K562 (cell line): ENCODE measurements around the gene TMEM222. TPM values are rescaled to one million over a fixed set of nuclear protein-coding genes. Genes with fewer than 3 reads are reported as not detected.

Experiments
- CC2D1A ChIP-seq: fragments of 450-650 bp; IDR thresholded peaks from 2 replicates; pipeline ENCODE4 v1.6.1; 2017; ENCODE audit warnings: mild to moderate bottlenecking
- DACH1 ChIP-seq: fragments of 450-650 bp; IDR thresholded peaks from 2 replicates; pipeline ENCODE4 v1.6.1; 2018; ENCODE audit not compliant: partially characterized antibody
- HDAC1 ChIP-seq, 2 experiments: fragments of 450-650 bp; IDR thresholded peaks; 2 replicates each; pipeline ENCODE4 v1.6.1; 2016 to 2017; ENCODE audit warnings: inconsistent platforms in 1 of 2, mild to moderate bottlenecking in 1 of 2, moderate library complexity in 1 of 2
- JUN ChIP-seq, 2 experiments: sonication (generic) in 1 of 2; formaldehyde crosslinking in 1 of 2; IDR thresholded peaks; 2 replicates each; pipeline versions ENCODE4 v1.6.1 to v1.8.0; 2012 to 2022; ENCODE audit warnings: borderline replicate concordance in 2 of 2, mild to moderate bottlenecking in 2 of 2, improper control_type of control experiment in 1 of 2, low read depth in 1 of 2, low read length in 1 of 2, missing genetic modification reagents in 1 of 2
- POLR3A ChIP-seq: IDR thresholded peaks from 2 replicates; pipeline ENCODE4 v1.6.1; 2011; ENCODE audit warnings: borderline replicate concordance, mild to moderate bottlenecking, moderate library complexity; ENCODE audit not compliant: insufficient read length, insufficient read depth; ENCODE audit errors: extremely low read depth
- PRPF4 ChIP-seq: fragments of 200-400 bp; formaldehyde crosslinking; IDR thresholded peaks from one replicate; pipeline ENCODE4 v1.6.1; 2017; ENCODE audit warnings: low read length, low read depth, mild to moderate bottlenecking; ENCODE audit not compliant: insufficient read depth, poor library complexity, severe bottlenecking
- RBM25 ChIP-seq: fragments of 200-400 bp; formaldehyde crosslinking; IDR thresholded peaks from 2 replicates; pipeline ENCODE4 v1.6.1; 2018; ENCODE audit warnings: low read length, low read depth, moderate library complexity; ENCODE audit not compliant: severe bottlenecking
- RCOR1 ChIP-seq, 2 experiments: IDR thresholded peaks; 2 replicates each; pipeline ENCODE4 v1.6.1; 2012; ENCODE audit warnings: low read depth in 2 of 2, low read length in 2 of 2, borderline replicate concordance in 1 of 2, improper control_type of control experiment in 1 of 2
- SMARCA5 ChIP-seq: fragments of 450-650 bp; IDR thresholded peaks from 2 replicates; pipeline ENCODE4 v1.6.1; 2016
- ZNF436 ChIP-seq: fragments of 250-450, 450-650 bp; sonication (Bioruptor Pico); formaldehyde crosslinking; IDR thresholded peaks from 2 replicates; pipeline ENCODE4 v1.7.0; 2020; ENCODE audit warnings: mild to moderate bottlenecking
- polyA plus RNA-seq, 8 experiments: library from polyadenylated mRNA; depleted of rRNA in 4 of 8; stranded (reverse) in 5 of 8; unstranded in 3 of 8; fragments of >200 nt; fragmentation: Nextera tagmentation in 2 of 8; fragmentation: Illumina TruSeq in 1 of 8; extraction: Ambion mirVana in 2 of 8; extraction: Trizol in 1 of 8; gene quantifications; 2 replicates each; pipeline versions ENCODE4 v1.2.1 to v1.2.3, GENCODE V29; 2011 to 2014; ENCODE audit warnings: inconsistent platforms in 1 of 8, missing spikeins in 1 of 8
- total RNA-seq, 7 experiments: library from RNA; depleted of rRNA in 6 of 7; stranded (reverse); fragments of >200 nt in 6 of 7; fragmentation: Illumina TruSeq in 2 of 7; extraction: Trizol in 2 of 7; gene quantifications; 2 replicates each; pipeline versions ENCODE4 v1.2.1 to v1.2.3, GENCODE V29; 2011 to 2021; ENCODE audit warnings: low replicate concordance in 1 of 7
- TF ChIP-seq, protein P1 (sequence below): fragments of 200-600 bp; sonication (generic); IDR thresholded peaks from one replicate; pipeline ENCODE4 v1.6.1; 2012; ENCODE audit warnings: mild to moderate bottlenecking, low read depth, low read length, inconsistent platforms
- TF ChIP-seq, protein P2 (sequence below): fragments of 250-450 bp; sonication (Bioruptor Pico); IDR thresholded peaks from 2 replicates; pipeline ENCODE4 v1.4.0; 2020; ENCODE audit warnings: borderline replicate concordance

TMEM222 gene
- total and polyA plus RNA-seq, 9 of the 15 experiments (the other 6 are each of a cell fraction or from before 2014, with no cell fraction given), result 6.9 to 48.0 (median 32.8) TPM

DNA sequence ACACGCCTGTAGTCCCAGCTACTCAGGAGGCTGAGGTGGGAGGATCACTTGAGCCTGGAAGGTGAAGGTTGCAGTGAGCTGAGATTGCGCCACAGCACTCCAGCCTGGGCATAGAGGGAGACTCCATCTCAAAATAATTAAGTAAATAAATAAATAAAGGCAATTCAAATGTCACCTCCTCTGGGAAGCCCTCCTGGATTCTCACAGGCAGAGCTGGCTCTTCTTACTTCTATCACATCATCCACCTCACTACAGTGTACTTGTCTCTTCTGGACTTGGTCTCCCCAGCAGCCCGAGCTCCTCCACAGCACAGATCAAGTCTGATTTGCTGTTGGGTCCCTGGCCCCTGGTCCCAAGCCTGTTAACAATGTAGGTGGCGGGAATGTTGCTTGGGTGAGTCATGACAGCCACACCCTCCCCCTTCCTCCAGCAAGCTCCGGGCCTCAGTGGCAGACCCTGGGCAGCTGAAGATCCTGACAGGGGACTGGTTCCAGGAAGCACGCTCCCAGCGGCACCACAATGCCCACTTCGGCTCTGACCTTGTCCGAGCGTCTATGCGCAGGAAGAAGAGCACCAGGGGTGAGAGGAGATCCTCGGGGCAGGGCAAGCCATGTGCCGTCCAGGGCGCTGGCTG lies 25.1 kb downstream of the TMEM222 start (continued):
- TF ChIP-seq, protein P1, sequence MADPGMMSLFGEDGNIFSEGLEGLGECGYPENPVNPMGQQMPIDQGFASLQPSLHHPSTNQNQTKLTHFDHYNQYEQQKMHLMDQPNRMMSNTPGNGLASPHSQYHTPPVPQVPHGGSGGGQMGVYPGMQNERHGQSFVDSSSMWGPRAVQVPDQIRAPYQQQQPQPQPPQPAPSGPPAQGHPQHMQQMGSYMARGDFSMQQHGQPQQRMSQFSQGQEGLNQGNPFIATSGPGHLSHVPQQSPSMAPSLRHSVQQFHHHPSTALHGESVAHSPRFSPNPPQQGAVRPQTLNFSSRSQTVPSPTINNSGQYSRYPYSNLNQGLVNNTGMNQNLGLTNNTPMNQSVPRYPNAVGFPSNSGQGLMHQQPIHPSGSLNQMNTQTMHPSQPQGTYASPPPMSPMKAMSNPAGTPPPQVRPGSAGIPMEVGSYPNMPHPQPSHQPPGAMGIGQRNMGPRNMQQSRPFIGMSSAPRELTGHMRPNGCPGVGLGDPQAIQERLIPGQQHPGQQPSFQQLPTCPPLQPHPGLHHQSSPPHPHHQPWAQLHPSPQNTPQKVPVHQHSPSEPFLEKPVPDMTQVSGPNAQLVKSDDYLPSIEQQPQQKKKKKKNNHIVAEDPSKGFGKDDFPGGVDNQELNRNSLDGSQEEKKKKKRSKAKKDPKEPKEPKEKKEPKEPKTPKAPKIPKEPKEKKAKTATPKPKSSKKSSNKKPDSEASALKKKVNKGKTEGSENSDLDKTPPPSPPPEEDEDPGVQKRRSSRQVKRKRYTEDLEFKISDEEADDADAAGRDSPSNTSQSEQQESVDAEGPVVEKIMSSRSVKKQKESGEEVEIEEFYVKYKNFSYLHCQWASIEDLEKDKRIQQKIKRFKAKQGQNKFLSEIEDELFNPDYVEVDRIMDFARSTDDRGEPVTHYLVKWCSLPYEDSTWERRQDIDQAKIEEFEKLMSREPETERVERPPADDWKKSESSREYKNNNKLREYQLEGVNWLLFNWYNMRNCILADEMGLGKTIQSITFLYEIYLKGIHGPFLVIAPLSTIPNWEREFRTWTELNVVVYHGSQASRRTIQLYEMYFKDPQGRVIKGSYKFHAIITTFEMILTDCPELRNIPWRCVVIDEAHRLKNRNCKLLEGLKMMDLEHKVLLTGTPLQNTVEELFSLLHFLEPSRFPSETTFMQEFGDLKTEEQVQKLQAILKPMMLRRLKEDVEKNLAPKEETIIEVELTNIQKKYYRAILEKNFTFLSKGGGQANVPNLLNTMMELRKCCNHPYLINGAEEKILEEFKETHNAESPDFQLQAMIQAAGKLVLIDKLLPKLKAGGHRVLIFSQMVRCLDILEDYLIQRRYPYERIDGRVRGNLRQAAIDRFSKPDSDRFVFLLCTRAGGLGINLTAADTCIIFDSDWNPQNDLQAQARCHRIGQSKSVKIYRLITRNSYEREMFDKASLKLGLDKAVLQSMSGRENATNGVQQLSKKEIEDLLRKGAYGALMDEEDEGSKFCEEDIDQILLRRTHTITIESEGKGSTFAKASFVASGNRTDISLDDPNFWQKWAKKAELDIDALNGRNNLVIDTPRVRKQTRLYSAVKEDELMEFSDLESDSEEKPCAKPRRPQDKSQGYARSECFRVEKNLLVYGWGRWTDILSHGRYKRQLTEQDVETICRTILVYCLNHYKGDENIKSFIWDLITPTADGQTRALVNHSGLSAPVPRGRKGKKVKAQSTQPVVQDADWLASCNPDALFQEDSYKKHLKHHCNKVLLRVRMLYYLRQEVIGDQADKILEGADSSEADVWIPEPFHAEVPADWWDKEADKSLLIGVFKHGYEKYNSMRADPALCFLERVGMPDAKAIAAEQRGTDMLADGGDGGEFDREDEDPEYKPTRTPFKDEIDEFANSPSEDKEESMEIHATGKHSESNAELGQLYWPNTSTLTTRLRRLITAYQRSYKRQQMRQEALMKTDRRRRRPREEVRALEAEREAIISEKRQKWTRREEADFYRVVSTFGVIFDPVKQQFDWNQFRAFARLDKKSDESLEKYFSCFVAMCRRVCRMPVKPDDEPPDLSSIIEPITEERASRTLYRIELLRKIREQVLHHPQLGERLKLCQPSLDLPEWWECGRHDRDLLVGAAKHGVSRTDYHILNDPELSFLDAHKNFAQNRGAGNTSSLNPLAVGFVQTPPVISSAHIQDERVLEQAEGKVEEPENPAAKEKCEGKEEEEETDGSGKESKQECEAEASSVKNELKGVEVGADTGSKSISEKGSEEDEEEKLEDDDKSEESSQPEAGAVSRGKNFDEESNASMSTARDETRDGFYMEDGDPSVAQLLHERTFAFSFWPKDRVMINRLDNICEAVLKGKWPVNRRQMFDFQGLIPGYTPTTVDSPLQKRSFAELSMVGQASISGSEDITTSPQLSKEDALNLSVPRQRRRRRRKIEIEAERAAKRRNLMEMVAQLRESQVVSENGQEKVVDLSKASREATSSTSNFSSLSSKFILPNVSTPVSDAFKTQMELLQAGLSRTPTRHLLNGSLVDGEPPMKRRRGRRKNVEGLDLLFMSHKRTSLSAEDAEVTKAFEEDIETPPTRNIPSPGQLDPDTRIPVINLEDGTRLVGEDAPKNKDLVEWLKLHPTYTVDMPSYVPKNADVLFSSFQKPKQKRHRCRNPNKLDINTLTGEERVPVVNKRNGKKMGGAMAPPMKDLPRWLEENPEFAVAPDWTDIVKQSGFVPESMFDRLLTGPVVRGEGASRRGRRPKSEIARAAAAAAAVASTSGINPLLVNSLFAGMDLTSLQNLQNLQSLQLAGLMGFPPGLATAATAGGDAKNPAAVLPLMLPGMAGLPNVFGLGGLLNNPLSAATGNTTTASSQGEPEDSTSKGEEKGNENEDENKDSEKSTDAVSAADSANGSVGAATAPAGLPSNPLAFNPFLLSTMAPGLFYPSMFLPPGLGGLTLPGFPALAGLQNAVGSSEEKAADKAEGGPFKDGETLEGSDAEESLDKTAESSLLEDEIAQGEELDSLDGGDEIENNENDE, result no peak
- TF ChIP-seq DACH1 (peak; percentile 62), ZNF436 (CRISPR knock-in tag) (peak; percentile 86), JUN (IDR thresholded peaks at IDR 0.05; ENCODE audit: borderline replicate concordance, low read depth, low read length) (0 out of 2 replicates have a peak, but pooled peaks have one; percentile 19), JUN (CRISPR knock-in tag; IDR thresholded peaks at IDR 0.05; ENCODE audit: borderline replicate concordance) (no peak), PRPF4 (no peak), HDAC1 (IDR thresholded peaks at IDR 0.05) (0 out of 4 replicates have a peak, but pooled peaks of 1 of the 2 experiments have one; percentile 7), RBM25 (peak; percentile 87), RCOR1 (IDR thresholded peaks at IDR 0.05; ENCODE audit: borderline replicate concordance in 1 of 2, low read depth in 2 of 2, low read length in 2 of 2) (0 out of 4 replicates have a peak, but pooled peaks of 1 of the 2 experiments have one; percentile 30), POLR3A (no peak), SMARCA5 (peak; percentile 94), CC2D1A (no peak)
- TF ChIP-seq, protein P2, sequence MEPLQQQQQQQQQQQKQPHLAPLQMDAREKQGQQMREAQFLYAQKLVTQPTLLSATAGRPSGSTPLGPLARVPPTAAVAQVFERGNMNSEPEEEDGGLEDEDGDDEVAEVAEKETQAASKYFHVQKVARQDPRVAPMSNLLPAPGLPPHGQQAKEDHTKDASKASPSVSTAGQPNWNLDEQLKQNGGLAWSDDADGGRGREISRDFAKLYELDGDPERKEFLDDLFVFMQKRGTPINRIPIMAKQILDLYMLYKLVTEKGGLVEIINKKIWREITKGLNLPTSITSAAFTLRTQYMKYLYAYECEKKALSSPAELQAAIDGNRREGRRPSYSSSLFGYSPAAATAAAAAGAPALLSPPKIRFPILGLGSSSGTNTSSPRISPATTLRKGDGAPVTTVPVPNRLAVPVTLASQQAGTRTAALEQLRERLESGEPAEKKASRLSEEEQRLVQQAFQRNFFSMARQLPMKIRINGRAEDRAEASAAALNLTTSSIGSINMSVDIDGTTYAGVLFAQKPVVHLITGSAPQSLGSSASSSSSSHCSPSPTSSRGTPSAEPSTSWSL (CRISPR knock-in tag), result no peak
